Middle frontal gyrus (tissue), 1 donor: Measurements from ENCODE around the gene RPS6KB1.
"Not testable (repeated sequence)": the region's sequence is repeated elsewhere in the genome, so short reads cannot be mapped to it uniquely, and the experiment has no call there.

Experiments
- DNase-seq: peaks from one replicate; pipeline ENCODE4 v3.0.0-alpha.2; 2015; ENCODE audit warnings: low spot score; ENCODE audit errors: extremely low spot score

RPS6KB1 gene

GRCh38 chr17:59870482-59870881 is 22.4 kb upstream of the RPS6KB1 start:
- DNase-seq, result no peak

GRCh38 chr17:59872351-59872750 is 20.6 kb upstream of the RPS6KB1 start:
- DNase-seq, result no peak

GRCh38 chr17:59873414-59873813 is 19.5 kb upstream of the RPS6KB1 start:
- DNase-seq, result not testable (repeated sequence)

GRCh38 chr17:59874376-59874775 is 18.5 kb upstream of the RPS6KB1 start:
- no peak for DNase-seq

- DNase-seq, result no peak
These were observed 16.8 kb upstream of the RPS6KB1 start for GRCh38 chr17:59876107-59876506.

- DNase-seq, result no peak
These were observed 15.0 kb upstream of the RPS6KB1 start for GRCh38 chr17:59877965-59878364.

GRCh38 chr17:59878624-59879023 is 14.3 kb upstream of the RPS6KB1 start:
- no peak for DNase-seq

- DNase-seq, result no peak
These were observed 8.1 kb upstream of the RPS6KB1 start for GRCh38 chr17:59884861-59885260.

- no peak for DNase-seq
These were observed 4.7 kb upstream of the RPS6KB1 start for GRCh38 chr17:59888145-59888750.

- no peak for DNase-seq
These were observed 2.2 kb upstream of the RPS6KB1 start for GRCh38 chr17:59890720-59891119.

GRCh38 chr17:59892251-59892923 is 534 bp upstream of the RPS6KB1 start:
- DNase-seq, result no peak

GRCh38 chr17:59893676-59894100 is 767 bp downstream of the RPS6KB1 start:
- no peak for DNase-seq

- DNase-seq, result no peak
These were observed 4.2 kb downstream of the RPS6KB1 start for GRCh38 chr17:59897090-59897489.

GRCh38 chr17:59899099-59899498 is 6.2 kb downstream of the RPS6KB1 start:
- no peak for DNase-seq

- no peak for DNase-seq
These were observed 8.7 kb downstream of the RPS6KB1 start for GRCh38 chr17:59901604-59902003.

GRCh38 chr17:59903455-59903854 is 10.5 kb downstream of the RPS6KB1 start:
- DNase-seq, result no peak

GRCh38 chr17:59907467-59907866 is 14.5 kb downstream of the RPS6KB1 start:
- DNase-seq, result no peak

- peak; percentile 20 for DNase-seq
These were observed 21.4 kb downstream of the RPS6KB1 start for GRCh38 chr17:59914274-59914854.

GRCh38 chr17:59916446-59916845 is 23.5 kb downstream of the RPS6KB1 start:
- no peak for DNase-seq

- DNase-seq, result not testable (repeated sequence)
These were observed 27.7 kb downstream of the RPS6KB1 start for GRCh38 chr17:59920637-59921036.

GRCh38 chr17:59930121-59930520 is 37.2 kb downstream of the RPS6KB1 start:
- not testable (repeated sequence) for DNase-seq

GRCh38 chr17:59930768-59931167 is 37.8 kb downstream of the RPS6KB1 start:
- DNase-seq, result not testable (repeated sequence)

GRCh38 chr17:59933317-59933716 is 40.4 kb downstream of the RPS6KB1 start:
- DNase-seq, result not testable (repeated sequence)
